GM12878 (cell line): ENCODE measurements around the gene PTP4A1. TPM values are rescaled to one million over a fixed set of nuclear protein-coding genes. Genes with fewer than 3 reads are reported as not detected.

Experiments
- ATAC-seq: fragments of 200-7000 bp; cut with Tn5 transposase; 3 replicates; pipeline ENCODE4 v1.9.1; 2020; ENCODE audit warnings: mild to moderate bottlenecking, moderate library complexity
- Bru-seq: library from RNA; stranded (reverse); fragments of 400-500 nt; gene quantifications from one replicate; lab custom pipeline; 2021; lab: Mats Ljungman, UMichigan
- BruChase-seq, 2 experiments: library from RNA; stranded (reverse); fragments of 400-500 nt; gene quantifications; one replicate each; lab custom pipeline; 2021; lab: Mats Ljungman, UMichigan
- BruUV-seq: library from RNA; stranded (reverse); fragments of 400-500 nt; replicated peaks from 2 replicates; lab custom pipeline; 2021; lab: Mats Ljungman, UMichigan
- CTCF ChIA-PET: fragments of 300-600 bp; sonication (Branson Sonifier 250); formaldehyde crosslinking; extraction: SDS; loops from one replicate; lab custom pipeline; 2021; ENCODE audit warnings: inconsistent platforms; lab: Yijun Ruan, JAX
- POLR2A ChIA-PET: fragments of 350-600 bp; formaldehyde crosslinking; extraction: SDS; loops from one replicate; lab custom pipeline; 2021; ENCODE audit warnings: inconsistent platforms; lab: Charles Lee
- RAD21 ChIA-PET: fragments of 300-600 bp; sonication (Branson Sonifier 250); formaldehyde crosslinking; loops from one replicate; lab custom pipeline; 2023; ENCODE audit warnings: antibody characterized with exemption; ENCODE audit not compliant: unreplicated experiment; lab: Charles Lee
- SMC1A ChIA-PET: fragments of 300-600 bp; sonication (Branson Sonifier 250); formaldehyde crosslinking; loops from one replicate; lab custom pipeline; 2023; ENCODE audit not compliant: unreplicated experiment, uncharacterized antibody; lab: Charles Lee
- DNase-seq: peaks from one replicate; pipeline ENCODE4 v3.0.0-alpha.2; 2011; ENCODE audit warnings: low read depth, low spot score
- FAIRE-seq: peaks from 3 replicates; lab custom pipeline; 2011; peaks lifted over from hg19 to GRCh38; lab: Jason Lieb, UNC
- H2AFZ ChIP-seq: 2 replicates; pipeline ENCODE4 v1.6.0; 2011; ENCODE audit warnings: low read depth, low read length, control low read depth; ENCODE audit not compliant: control insufficient read depth
- H3K27ac ChIP-seq: 2 replicates; pipeline ENCODE4 v1.5.1; 2011; ENCODE audit warnings: control low read depth; ENCODE audit not compliant: control insufficient read depth, insufficient read depth
- H3K27me3 ChIP-seq, 2 experiments: replicated peaks in 1 of 2; 2 replicates each; pipeline versions ENCODE4 v1.6.0 to v1.6.1; 2011; ENCODE audit warnings: low read length in 1 of 2; ENCODE audit not compliant: control insufficient read depth in 2 of 2, insufficient read depth in 2 of 2
- H3K36me3 ChIP-seq, 2 experiments: 2 replicates each; pipeline ENCODE4 v1.5.1; 2011; ENCODE audit warnings: low read length in 1 of 2; ENCODE audit not compliant: control insufficient read depth in 2 of 2, insufficient read depth in 2 of 2
- H3K4me1 ChIP-seq: 2 replicates; pipeline ENCODE4 v1.6.1; 2011; ENCODE audit warnings: mild to moderate bottlenecking, low read length, moderate library complexity, mixed read lengths; ENCODE audit not compliant: control insufficient read depth, insufficient read depth
- H3K4me2 ChIP-seq: 2 replicates; pipeline ENCODE4 v1.6.0; 2011; ENCODE audit warnings: control low read depth; ENCODE audit not compliant: control insufficient read depth, insufficient read depth
- H3K4me3 ChIP-seq: fragments of 200-600 bp; sonication (generic); 2 replicates; pipeline ENCODE4 v1.5.1; 2016
- H3K79me2 ChIP-seq: 2 replicates; pipeline ENCODE4 v1.6.0; 2011; ENCODE audit warnings: low read length; ENCODE audit not compliant: control insufficient read depth, insufficient read depth
- H3K9ac ChIP-seq: 2 replicates; pipeline ENCODE4 v1.8.0; 2011; ENCODE audit warnings: low read length, control low read depth, mixed read lengths; ENCODE audit not compliant: control insufficient read depth, insufficient read depth
- H3K9me3 ChIP-seq: replicated peaks from 3 replicates; pipeline ENCODE4 v1.5.1; 2011; ENCODE audit warnings: mild to moderate bottlenecking, low read length; ENCODE audit not compliant: control insufficient read depth, insufficient read depth
- H4K20me1 ChIP-seq: 2 replicates; pipeline ENCODE4 v1.6.0; 2011; ENCODE audit not compliant: control insufficient read depth, insufficient read depth
- BACH1 ChIP-seq: fragments of 450-650 bp; IDR thresholded peaks from 2 replicates; pipeline ENCODE4 v1.6.1; 2017; ENCODE audit warnings: mild to moderate bottlenecking, borderline replicate concordance
- CBX5 ChIP-seq: sonication (generic); IDR thresholded peaks from 2 replicates; pipeline ENCODE4 v1.6.1; 2016; ENCODE audit warnings: low read depth, moderate library complexity, mild to moderate bottlenecking, inconsistent platforms
- EP300 ChIP-seq, 2 experiments: fragments of 150-350 bp in 1 of 2; IDR thresholded peaks; 2 replicates each; pipeline ENCODE4 v1.6.1; 2011 to 2012; ENCODE audit warnings: low read depth in 2 of 2, low read length in 2 of 2, borderline replicate concordance in 1 of 2, improper control_type of control experiment in 1 of 2, inconsistent platforms in 1 of 2; ENCODE audit not compliant: control insufficient read depth in 1 of 2
- ESRRA ChIP-seq: IDR thresholded peaks from 2 replicates; pipeline ENCODE4 v1.6.1; 2012; ENCODE audit warnings: mild to moderate bottlenecking, low read length, improper control_type of control experiment
- IKZF2 ChIP-seq, 2 experiments: fragments of 450-650 bp; IDR thresholded peaks; 2 replicates each; pipeline ENCODE4 v1.6.1; 2017; ENCODE audit warnings: mild to moderate bottlenecking in 2 of 2, moderate library complexity in 2 of 2
- MTA3 ChIP-seq: IDR thresholded peaks from 2 replicates; pipeline ENCODE4 v1.6.1; 2012; ENCODE audit warnings: low read length, inconsistent platforms, borderline replicate concordance
- NFIC ChIP-seq: IDR thresholded peaks from 2 replicates; pipeline ENCODE4 v1.6.1; 2012; ENCODE audit warnings: low read depth, mild to moderate bottlenecking, inconsistent platforms, low read length, moderate library complexity
- SIX5 ChIP-seq: IDR thresholded peaks from 2 replicates; pipeline ENCODE4 v1.6.1; 2011; ENCODE audit warnings: mild to moderate bottlenecking, low read depth, low read length, moderate library complexity; ENCODE audit not compliant: severe bottlenecking
- ZBTB33 ChIP-seq: fragments of 450-650 bp; IDR thresholded peaks from 2 replicates; pipeline ENCODE4 v1.6.1; 2017; ENCODE audit warnings: mild to moderate bottlenecking
- ZNF384 ChIP-seq: IDR thresholded peaks from 2 replicates; pipeline ENCODE4 v1.6.1; 2012; ENCODE audit warnings: low read depth, mild to moderate bottlenecking, low read length, improper control_type of control experiment, borderline replicate concordance
- WGBS: methylation state at CpG from one replicate; pipeline ENCODE4 v1.1.6; 2016; ENCODE audit warnings: low lambda C conversion rate; ENCODE audit not compliant: insufficient replicate concordance, insufficient coverage; ENCODE audit errors: missing lambda C conversion rate; 5-methylcytosine and 5-hydroxymethylcytosine counted together
- in situ Hi-C: fragments of 300-500 bp; cut with MboI; formaldehyde crosslinking; loops from 9 replicates; pipeline ENCODE4 v1.14.3; 2018; ENCODE audit warnings: mixed read lengths
- intact Hi-C: fragments of 100-400 bp; cut with micrococcal nuclease; formaldehyde crosslinking; loops from one replicate; pipeline ENCODE4 v1.14.2; 2022; ENCODE audit not compliant: unreplicated experiment
- long read RNA-seq, 2 experiments: library from polyadenylated mRNA; unstranded; transcript quantifications; one replicate each; pipeline ENCODE4 v2.0.0, GENCODE V29; 2019 to 2020
- polyA minus RNA-seq, 3 experiments: library from RNA; depleted of rRNA, polyadenylated mRNA; stranded (reverse); fragments of >200 nt; gene quantifications; 2 replicates each; pipeline ENCODE4 v1.2.3, GENCODE V29; 2011
- polyA plus RNA-seq, 11 experiments: library from polyadenylated mRNA; depleted of rRNA in 4 of 11; unstranded in 6 of 11; stranded (reverse) in 5 of 11; fragments of >200 nt; fragmentation: Nextera tagmentation in 4 of 11; fragmentation: Illumina TruSeq in 1 of 11; extraction: Ambion mirVana in 4 of 11; extraction: Trizol in 1 of 11; gene quantifications; 1 replicate in 1 of 11; 2 replicates in 10 of 11; pipeline versions ENCODE4 v1.2.1 to v1.2.3, GENCODE V29; 2011 to 2016; ENCODE audit warnings: inconsistent platforms in 2 of 11, missing spikeins in 2 of 11, low read depth in 1 of 11
- total RNA-seq, 4 experiments: library from RNA; depleted of rRNA in 3 of 4; stranded (reverse); fragments of >200 nt in 3 of 4; fragmentation: Illumina TruSeq in 1 of 4; extraction: Trizol in 1 of 4; gene quantifications; 2 replicates each; pipeline versions ENCODE4 v1.2.1 to v1.2.3, GENCODE V29; 2013 to 2021
- TF ChIP-seq, protein P1 (sequence below): fragments of 450-650 bp; IDR thresholded peaks from 2 replicates; pipeline ENCODE4 v1.6.1; 2017; ENCODE audit warnings: mild to moderate bottlenecking, moderate library complexity

PTP4A1 gene
- total RNA-seq (2013; cell fraction: nucleolus; rRNA removed): 33.9 and 34.0 TPM in 2 replicates
- total RNA-seq (2014; rRNA removed) (14.0 and 18.3 TPM in 2 replicates), total RNA-seq (2014; rRNA removed; fragmentation: Illumina TruSeq; extraction: Trizol) (9.4 and 12.0 TPM in 2 replicates), total RNA-seq (2021) (67.4 and 70.1 TPM in 2 replicates), polyA plus RNA-seq (2011; rRNA removed) (25.4 and 32.3 TPM in 2 replicates), polyA plus RNA-seq (2014; fragmentation: Illumina TruSeq; extraction: Trizol) (79.3 and 104 TPM in 2 replicates), polyA plus RNA-seq (2014; fragmentation: Nextera tagmentation; extraction: Ambion mirVana) (not detected), polyA plus RNA-seq (2014; rRNA removed) (8.5 and 10.5 TPM in 2 replicates), polyA plus RNA-seq (2016; fragmentation: Nextera tagmentation; extraction: Ambion mirVana) (100 to 1,000 TPM; 171 to 190 TPM), polyA minus RNA-seq (2011; rRNA and poly(A)+ RNA removed) (19.1 and 31.9 TPM in 2 replicates), Bru-seq, nascent RNA (percentile 16 among the genes with signal in this experiment), BruChase-seq, experiment 1, labeled RNA remaining after a 6-hour chase (percentile 15 among the genes with signal in this experiment), BruChase-seq, experiment 2, labeled RNA remaining after a 2-hour chase (percentile 17 among the genes with signal in this experiment)
- polyA plus RNA-seq (2011; ENCODE audit: low read depth): 36.6 TPM
- polyA plus RNA-seq (2011; cell fraction: cytosol; rRNA removed): 7.8 and 20.7 TPM in 2 replicates
- 19.5 and 20.0 TPM in 2 replicates for polyA plus RNA-seq (2011; cell fraction: nucleus; rRNA removed)
- 46.3 and 55.4 TPM in 2 replicates for polyA plus RNA-seq (2012)
- polyA minus RNA-seq (2011; cell fraction: cytosol; rRNA and poly(A)+ RNA removed): 25.9 and 30.9 TPM in 2 replicates
- 38.3 and 65.9 TPM in 2 replicates for polyA minus RNA-seq (2011; cell fraction: nucleus; rRNA and poly(A)+ RNA removed)
- long read RNA-seq, experiment 1, partial matches to known transcripts: 1 of 4 reads
- long read RNA-seq, experiment 1, other reads (novel, unspliced or antisense): 0 of 4 reads
- long read RNA-seq, experiment 2, transcript PTP4A1-203 (5 exons, 2,203 nt): major isoform, 15 of 31 reads
- long read RNA-seq, experiment 2, partial matches to known transcripts: 11 of 31 reads
- long read RNA-seq, experiment 2, other reads (novel, unspliced or antisense): 5 of 31 reads

DNA sequence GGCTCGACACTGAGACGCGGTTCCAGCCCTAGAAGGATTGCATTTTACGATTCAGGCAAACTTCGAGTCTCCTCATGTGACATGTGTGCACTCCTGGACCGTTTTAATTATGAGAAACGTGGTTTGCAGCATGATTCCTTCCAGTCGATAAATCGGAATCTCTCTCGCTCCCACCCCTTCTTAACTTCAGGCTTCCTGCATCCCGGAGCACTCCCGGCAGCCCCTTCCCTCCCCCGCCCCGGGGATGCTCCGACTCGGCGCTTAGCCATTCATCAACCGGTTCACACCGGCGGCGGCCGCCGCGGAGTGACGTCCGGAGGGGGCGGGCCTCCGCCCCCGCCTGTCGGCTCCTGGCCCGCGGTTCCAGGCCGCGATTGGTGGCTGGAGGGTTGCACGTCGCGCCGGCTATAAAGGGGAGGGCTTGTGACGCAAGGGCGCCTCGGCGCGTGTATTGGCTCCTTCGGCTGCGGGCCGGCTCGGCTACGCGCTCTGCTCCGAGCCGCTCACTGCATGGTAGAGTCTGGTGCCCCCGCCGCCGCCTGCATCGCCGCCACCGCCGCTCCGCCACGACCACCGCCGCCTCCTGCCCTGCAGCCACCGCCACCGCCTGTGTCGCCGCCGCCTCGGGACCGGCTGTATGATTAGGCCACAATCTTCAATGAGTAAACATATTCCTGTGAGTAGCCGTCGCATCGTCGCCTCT lies at the start of gene PTP4A1, which contains the start of gene LOC128125822:
PTP4A1 (plus strand) TSS at position 437 of the 703 bp plus-strand sequence. CDS start 4,401 bp downstream, outside the sequence.
LOC128125822 (plus strand) TSS at position 437 of the 703 bp plus-strand sequence.
- Histone ChIP-seq H3K9ac (peak within 1 kb of the TSS; percentile 82), H3K9me3 (no peaks in the 10 kb centered on the region; the same call in 2 of the 3 replicates), H3K27me3 (no peaks in the 10 kb centered on the region), H3K79me2 (peaks cover 49% of the 10 kb centered on the region), H3K36me3 (peaks cover 0 to 3% of the 10 kb centered on the region in 2 experiments; a peak in 1 of 4 replicates), H3K27ac (peak within 1 kb of the TSS; percentile 98), H3K4me3 (peak within 1 kb of the TSS; percentile 80), H3K4me2 (peak within 1 kb of the TSS; percentile 94), H4K20me1 (no peaks in the 10 kb centered on the region), H2AFZ (peak within 1 kb of the TSS; percentile 89), H3K4me1 (no peaks in the 10 kb centered on the region; the same call in 1 of the 2 replicates)
- DNase-seq: peak; percentile 81
- RAD21 ChIA-PET: interaction anchor here (1.0 to 2.8 kb wide), 2 partner anchors 19 to 220 kb away, joined by 3 to 14 read pairs; no protein-coding TSS in a partner anchor
- SMC1A ChIA-PET: interaction anchor here (0.6 to 1.8 kb wide), 4 partner anchors 18 to 63 kb away, joined by 3 to 9 read pairs (median 5); no protein-coding TSS in a partner anchor
- ATAC-seq: peak; percentile 91
- in situ Hi-C loops: loop anchor here (5.0 kb wide), 1 partner anchor 220 kb away; no protein-coding TSS in a partner anchor
- FAIRE-seq: no peak
- under 1% methylated on average over 66 of the region's 73 CpGs for WGBS
- TSS peak; percentile 86 for BruUV-seq
- intact Hi-C loops: loop anchor here (5.0 kb wide), 1 partner anchor 265 kb away; no protein-coding TSS in a partner anchor
- CTCF ChIA-PET: interaction anchor here (1.6 kb wide), 1 partner anchor 220 kb away, joined by 12 read pairs; no protein-coding TSS in a partner anchor
- POLR2A ChIA-PET: interaction anchor here (0.7 kb wide), 1 partner anchor 68 kb away, joined by 3 read pairs; no protein-coding TSS in a partner anchor
- TF ChIP-seq NFIC (no peak), ZNF384 (no peak), IKZF2 (IDR thresholded peaks at IDR 0.05) (peak; percentile 80 to 84), EP300 (IDR thresholded peaks at IDR 0.05; ENCODE audit: borderline replicate concordance in 1 of 2, control insufficient read depth in 1 of 2, low read depth in 2 of 2, low read length in 2 of 2) (peak in 1 of 2 experiments; percentile 68; a peak in 2 of 4 replicates), MTA3 (no peak), BACH1 (peak; percentile 89; the same call in 1 of the 2 replicates), ZBTB33 (no peak), ESRRA (no peak), CBX5 (0 out of 2 replicates have a peak, but pooled peaks have one; percentile 32), SIX5 (no peak)
- TF ChIP-seq, protein P1, sequence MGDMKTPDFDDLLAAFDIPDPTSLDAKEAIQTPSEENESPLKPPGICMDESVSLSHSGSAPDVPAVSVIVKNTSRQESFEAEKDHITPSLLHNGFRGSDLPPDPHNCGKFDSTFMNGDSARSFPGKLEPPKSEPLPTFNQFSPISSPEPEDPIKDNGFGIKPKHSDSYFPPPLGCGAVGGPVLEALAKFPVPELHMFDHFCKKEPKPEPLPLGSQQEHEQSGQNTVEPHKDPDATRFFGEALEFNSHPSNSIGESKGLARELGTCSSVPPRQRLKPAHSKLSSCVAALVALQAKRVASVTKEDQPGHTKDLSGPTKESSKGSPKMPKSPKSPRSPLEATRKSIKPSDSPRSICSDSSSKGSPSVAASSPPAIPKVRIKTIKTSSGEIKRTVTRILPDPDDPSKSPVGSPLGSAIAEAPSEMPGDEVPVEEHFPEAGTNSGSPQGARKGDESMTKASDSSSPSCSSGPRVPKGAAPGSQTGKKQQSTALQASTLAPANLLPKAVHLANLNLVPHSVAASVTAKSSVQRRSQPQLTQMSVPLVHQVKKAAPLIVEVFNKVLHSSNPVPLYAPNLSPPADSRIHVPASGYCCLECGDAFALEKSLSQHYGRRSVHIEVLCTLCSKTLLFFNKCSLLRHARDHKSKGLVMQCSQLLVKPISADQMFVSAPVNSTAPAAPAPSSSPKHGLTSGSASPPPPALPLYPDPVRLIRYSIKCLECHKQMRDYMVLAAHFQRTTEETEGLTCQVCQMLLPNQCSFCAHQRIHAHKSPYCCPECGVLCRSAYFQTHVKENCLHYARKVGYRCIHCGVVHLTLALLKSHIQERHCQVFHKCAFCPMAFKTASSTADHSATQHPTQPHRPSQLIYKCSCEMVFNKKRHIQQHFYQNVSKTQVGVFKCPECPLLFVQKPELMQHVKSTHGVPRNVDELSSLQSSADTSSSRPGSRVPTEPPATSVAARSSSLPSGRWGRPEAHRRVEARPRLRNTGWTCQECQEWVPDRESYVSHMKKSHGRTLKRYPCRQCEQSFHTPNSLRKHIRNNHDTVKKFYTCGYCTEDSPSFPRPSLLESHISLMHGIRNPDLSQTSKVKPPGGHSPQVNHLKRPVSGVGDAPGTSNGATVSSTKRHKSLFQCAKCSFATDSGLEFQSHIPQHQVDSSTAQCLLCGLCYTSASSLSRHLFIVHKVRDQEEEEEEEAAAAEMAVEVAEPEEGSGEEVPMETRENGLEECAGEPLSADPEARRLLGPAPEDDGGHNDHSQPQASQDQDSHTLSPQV: no peak
